Central memory CD8-positive, alpha-beta T cell (primary cell): ENCODE measurements around the gene ZNF652.

Source experiments
- ATAC-seq: fragments of 150-1000 bp; cut with Tn5 transposase; replicated peaks from 2 replicates; pipeline ENCODE4 v1.10.0; 2022; ENCODE audit warnings: mild to moderate bottlenecking, moderate FRiP score, moderate number of reproducible peaks; ENCODE audit not compliant: poor library complexity, severe bottlenecking; ENCODE audit errors: extremely low read depth
- DNase-seq, 2 donors: peaks; one replicate each; pipeline ENCODE4 v3.0.0; 2021; ENCODE audit warnings: low spot score in 2 of 2
- H3K27ac Mint-ChIP-seq: one replicate; pipeline ENCODE4 v1.8.0; 2022; ENCODE audit warnings: low read depth, mild to moderate bottlenecking, moderate library complexity, mixed read lengths
- H3K27me3 Mint-ChIP-seq: one replicate; pipeline ENCODE4 v1.8.0; 2022; ENCODE audit warnings: mixed read lengths
- H3K36me3 Mint-ChIP-seq: one replicate; pipeline ENCODE4 v1.8.0; 2022; ENCODE audit warnings: mild to moderate bottlenecking, moderate library complexity, mixed read lengths; ENCODE audit not compliant: insufficient read depth
- H3K4me1 Mint-ChIP-seq: one replicate; pipeline ENCODE4 v1.8.0; 2022; ENCODE audit warnings: mixed read lengths
- H3K4me3 Mint-ChIP-seq: one replicate; pipeline ENCODE4 v1.8.0; 2022; ENCODE audit warnings: mild to moderate bottlenecking, moderate library complexity, mixed read lengths
- H3K9me3 Mint-ChIP-seq: one replicate; pipeline ENCODE4 v1.8.0; 2022; ENCODE audit warnings: mixed read lengths

The ZNF652 gene

GRCh38 chr17:49362723-49363117 lies 670 bp upstream of the ZNF652 start:
- peak overlapping the region; percentile 78 for H3K4me3 Mint-ChIP-seq
- DNase-seq, result no peak
- no peak for ATAC-seq
- peak overlapping the region; percentile 90 for H3K27ac Mint-ChIP-seq
- H3K27me3 Mint-ChIP-seq, result no peaks in the 10 kb centered on the region
- peaks cover 59% of the 10 kb centered on the region for H3K4me1 Mint-ChIP-seq
- no peaks in the 10 kb centered on the region for H3K9me3 Mint-ChIP-seq
- H3K36me3 Mint-ChIP-seq, result peaks cover 23% of the 10 kb centered on the region

DNA sequence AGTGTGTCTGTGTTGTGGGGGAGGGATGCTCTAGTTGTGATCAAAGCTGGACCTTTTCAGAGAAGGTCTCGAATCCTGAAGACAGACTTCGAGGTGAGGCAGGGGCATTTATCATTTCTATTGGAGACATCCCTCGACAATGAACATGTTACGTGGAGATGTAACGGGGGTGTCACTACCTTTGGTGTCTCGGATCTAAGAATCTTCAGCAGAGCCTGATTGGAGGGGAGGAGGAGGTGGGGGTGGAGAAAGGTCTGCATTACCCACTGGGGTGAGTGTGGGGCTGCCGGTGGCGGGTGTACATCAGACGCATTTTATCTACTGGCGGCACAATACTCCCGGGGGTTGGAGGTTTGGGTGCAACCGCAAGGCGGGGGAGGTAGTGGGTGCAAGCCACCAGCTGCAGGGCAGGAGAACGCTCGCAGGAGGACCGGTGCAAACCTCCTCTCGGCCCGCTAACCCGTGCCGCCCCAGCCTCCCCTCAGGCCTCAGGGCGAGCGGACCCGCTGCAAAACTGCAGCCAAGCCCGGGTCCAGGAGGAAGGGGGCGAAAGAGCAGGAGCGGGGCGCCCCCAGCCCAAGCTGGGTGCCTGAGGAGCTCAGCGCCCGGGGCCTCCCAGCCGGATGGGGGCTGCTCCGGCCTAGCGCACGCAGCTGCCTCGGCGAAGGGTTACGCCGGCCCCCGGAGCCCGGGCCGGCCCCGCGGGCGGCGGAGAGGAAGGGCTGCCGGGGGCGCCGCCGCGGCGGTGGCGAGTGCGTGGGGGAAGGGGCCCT lies 735 bp downstream of the ZNF652 start:
- Mint-ChIP-seq H3K36me3 (peaks cover 23% of the 10 kb centered on the region), H3K4me3 (peak overlapping the region; percentile 90), H3K4me1 (peaks cover 60% of the 10 kb centered on the region), H3K27ac (peak overlapping the region; percentile 87), H3K27me3 (no peaks in the 10 kb centered on the region), H3K9me3 (no peaks in the 10 kb centered on the region)
- peak; percentile 74 to 81 for DNase-seq
- ATAC-seq, result peak; percentile 76

- H3K27ac Mint-ChIP-seq, result peak overlapping the region; percentile 87
- H3K36me3 Mint-ChIP-seq, result peaks cover 23% of the 10 kb centered on the region
- peaks cover 58% of the 10 kb centered on the region for H3K4me1 Mint-ChIP-seq
- H3K4me3 Mint-ChIP-seq, result peak overlapping the region; percentile 90
- no peaks in the 10 kb centered on the region for H3K9me3 Mint-ChIP-seq
- no peak for DNase-seq
- no peak for ATAC-seq
- no peaks in the 10 kb centered on the region for H3K27me3 Mint-ChIP-seq
Observed at GRCh38 chr17:49360796-49361128, 1.3 kb downstream of the ZNF652 start.

- Mint-ChIP-seq H3K4me1 (peaks cover 52% of the 10 kb centered on the region), H3K27ac (peak overlapping the region; percentile 87), H3K9me3 (no peaks in the 10 kb centered on the region), H3K4me3 (peak overlapping the region; percentile 90), H3K36me3 (peaks cover 23% of the 10 kb centered on the region), H3K27me3 (no peaks in the 10 kb centered on the region)
- ATAC-seq, result no peak
- DNase-seq, result no peak
Observed at GRCh38 chr17:49359990-49360795, 1.9 kb downstream of the ZNF652 start.

DNA sequence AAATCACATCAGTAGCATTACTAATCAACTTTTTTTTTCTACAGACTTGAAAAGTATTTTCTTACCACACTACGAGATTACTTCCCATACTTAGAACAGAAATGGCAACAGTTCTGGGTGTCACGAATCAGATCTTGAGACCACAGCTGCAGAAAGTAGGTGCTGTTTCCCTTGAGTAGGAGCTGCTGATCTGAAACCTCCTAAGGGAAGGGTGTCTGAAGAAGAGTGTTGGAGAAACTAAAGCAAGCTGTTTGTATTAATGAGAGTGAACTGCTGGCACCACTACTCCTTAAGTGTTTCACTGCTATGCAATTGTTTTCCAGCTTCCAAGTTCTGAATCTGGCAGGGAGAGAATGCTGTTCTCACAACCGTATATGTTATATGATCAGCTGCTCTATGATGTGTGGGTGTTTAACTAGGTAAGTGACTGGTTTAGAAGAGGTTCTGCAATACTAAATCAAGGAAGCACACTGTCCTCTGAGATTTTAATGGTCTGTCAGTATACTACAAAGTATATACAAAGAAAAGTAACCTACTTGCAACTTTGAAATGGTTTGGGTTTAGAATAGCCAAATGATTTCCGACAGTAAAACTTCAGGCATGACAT lies 3.3 kb downstream of the ZNF652 start:
- H3K9me3 Mint-ChIP-seq, result no peaks in the 10 kb centered on the region
- H3K27ac Mint-ChIP-seq, result peak overlapping the region; percentile 68
- peak overlapping the region; percentile 67 for H3K4me3 Mint-ChIP-seq
- DNase-seq (no peak), ATAC-seq (no peak)
- peaks cover 23% of the 10 kb centered on the region for H3K36me3 Mint-ChIP-seq
- no peaks in the 10 kb centered on the region for H3K27me3 Mint-ChIP-seq
- peaks cover 50% of the 10 kb centered on the region for H3K4me1 Mint-ChIP-seq

GRCh38 chr17:49357516-49357915 lies 4.5 kb downstream of the ZNF652 start:
- no peak for ATAC-seq
- no peak for DNase-seq
- Mint-ChIP-seq H3K4me3 (peak overlapping the region; percentile 67), H3K4me1 (peaks cover 52% of the 10 kb centered on the region), H3K36me3 (peaks cover 18% of the 10 kb centered on the region), H3K9me3 (no peaks in the 10 kb centered on the region), H3K27ac (peak overlapping the region; percentile 68), H3K27me3 (no peaks in the 10 kb centered on the region)

DNA sequence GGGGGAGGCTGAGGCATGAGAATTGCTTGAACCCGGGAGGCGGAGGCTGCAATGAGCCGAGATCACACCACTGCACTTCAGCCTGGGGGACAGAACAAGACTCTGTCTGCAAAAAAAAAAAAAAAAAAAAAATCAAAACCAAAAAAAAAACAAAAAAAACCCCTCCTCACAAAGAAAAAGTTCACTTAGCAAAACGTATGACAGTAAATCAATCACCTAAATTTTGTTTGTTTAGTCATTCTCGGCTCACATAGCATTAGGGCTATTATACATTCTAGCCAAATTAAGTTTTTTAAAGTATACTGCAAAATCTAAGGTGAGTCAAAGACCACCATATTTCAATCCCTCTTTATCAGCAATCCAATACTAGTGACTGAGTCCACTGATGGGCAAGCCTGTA lies 5.7 kb downstream of the ZNF652 start:
- H3K9me3 Mint-ChIP-seq, result no peaks in the 10 kb centered on the region
- no peaks in the 10 kb centered on the region for H3K27me3 Mint-ChIP-seq
- DNase-seq (no peak), ATAC-seq (no peak)
- H3K27ac Mint-ChIP-seq, result no peak overlapping the region
- H3K4me1 Mint-ChIP-seq, result peaks cover 50% of the 10 kb centered on the region
- no peak overlapping the region for H3K4me3 Mint-ChIP-seq
- peaks cover 14% of the 10 kb centered on the region for H3K36me3 Mint-ChIP-seq

DNA sequence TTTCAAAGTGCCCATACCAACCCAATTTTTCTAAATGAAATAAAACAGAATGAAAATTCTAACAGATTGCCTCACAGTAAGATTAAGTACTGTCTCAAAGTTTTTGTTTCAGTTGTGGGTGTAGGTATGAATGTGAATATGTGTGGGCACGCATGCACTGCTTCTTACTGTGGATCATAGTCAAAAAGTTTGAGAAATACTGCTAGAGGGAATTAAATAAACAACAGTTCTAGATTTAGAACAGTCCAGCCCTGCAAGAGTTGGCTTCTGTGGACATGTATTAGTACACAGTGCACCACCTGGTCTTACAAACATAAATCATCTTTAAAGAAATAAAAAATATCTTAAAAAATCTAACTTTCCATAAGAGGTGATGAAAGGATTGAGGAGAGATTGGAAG lies 8.4 kb downstream of the ZNF652 start:
- Mint-ChIP-seq H3K9me3 (no peaks in the 10 kb centered on the region), H3K4me3 (no peak overlapping the region), H3K4me1 (peaks cover 32% of the 10 kb centered on the region), H3K27me3 (no peaks in the 10 kb centered on the region), H3K36me3 (peaks cover 6% of the 10 kb centered on the region), H3K27ac (peak overlapping the region; percentile 46)
- ATAC-seq (no peak), DNase-seq (no peak)

- Mint-ChIP-seq H3K4me3 (peak overlapping the region; percentile 25), H3K36me3 (peaks cover 6% of the 10 kb centered on the region), H3K27ac (peak overlapping the region; percentile 62), H3K27me3 (no peaks in the 10 kb centered on the region), H3K4me1 (peaks cover 29% of the 10 kb centered on the region), H3K9me3 (no peaks in the 10 kb centered on the region)
- no peak for ATAC-seq
- no peak for DNase-seq
Observed at GRCh38 chr17:49352587-49353154, 9.4 kb downstream of the ZNF652 start.

GRCh38 chr17:49351572-49352140 lies 10.4 kb downstream of the ZNF652 start:
- Mint-ChIP-seq H3K4me1 (peaks cover 36% of the 10 kb centered on the region), H3K36me3 (peaks cover 6% of the 10 kb centered on the region), H3K9me3 (no peaks in the 10 kb centered on the region), H3K4me3 (no peak overlapping the region), H3K27me3 (no peaks in the 10 kb centered on the region), H3K27ac (no peak overlapping the region)
- DNase-seq, result no peak
- no peak for ATAC-seq

- Mint-ChIP-seq H3K36me3 (peaks cover 6% of the 10 kb centered on the region), H3K9me3 (no peaks in the 10 kb centered on the region), H3K4me1 (peaks cover 42% of the 10 kb centered on the region), H3K27me3 (no peaks in the 10 kb centered on the region), H3K4me3 (no peak overlapping the region), H3K27ac (no peak overlapping the region)
- no peak for DNase-seq
- no peak for ATAC-seq
Observed at GRCh38 chr17:49349541-49349940, 12.5 kb downstream of the ZNF652 start.

GRCh38 chr17:49344914-49345313 lies 17.1 kb downstream of the ZNF652 start:
- no peak overlapping the region for H3K4me3 Mint-ChIP-seq
- no peak overlapping the region for H3K27ac Mint-ChIP-seq

More at GRCh38 chr17:49344914-49345313, 17.1 kb downstream of the ZNF652 start:
- Mint-ChIP-seq H3K4me1 (peaks cover 62% of the 10 kb centered on the region), H3K36me3 (peaks cover 2% of the 10 kb centered on the region), H3K9me3 (no peaks in the 10 kb centered on the region), H3K27me3 (no peaks in the 10 kb centered on the region)
- ATAC-seq (no peak), DNase-seq (no peak)
